ENCODE data around the gene ARHGAP26. TPM values are rescaled to one million over a fixed set of nuclear protein-coding genes. Genes with fewer than 3 reads are reported as not detected.

The ARHGAP26 gene
- total RNA-seq, 4 donors from 2014 or later: 22.3 to 40.7 (median 28.2) TPM

- no peak for TF ChIP-seq CTCF (IDR thresholded peaks at IDR 0.05)
- no peak for TF ChIP-seq POLR2AphosphoS5 (IDR thresholded peaks at IDR 0.05)
- TF ChIP-seq EP300 (IDR thresholded peaks at IDR 0.05): no peak
- no peak for TF ChIP-seq POLR2A (IDR thresholded peaks at IDR 0.05; ENCODE audit: low read depth)
- Histone ChIP-seq H3K27me3 (no peaks in the 10 kb centered on the region), H3K9me3 (no peaks in the 10 kb centered on the region), H3K4me1 (peaks cover 51 to 58% (median 55%) of the 10 kb centered on the region in 4 donors), H3K27ac (replicated peaks in 1 of 4) (peak overlapping the region in 1 of 4 donors; percentile 23), H3K4me3 (no peak overlapping the region), H3K36me3 (peaks cover 0 to 23% (median 11%) of the 10 kb centered on the region in 4 donors)
- WGBS: 98% methylated on average over 7 of the region's 7 CpGs
- no peak for DNase-seq (ENCODE audit: extremely low spot score)
- intact Hi-C loops (cut with DNase I): no loop called here
These were observed 295.9 kb downstream of the ARHGAP26 start for GRCh38 chr5:143065996-143066522.

- TF ChIP-seq EP300 (IDR thresholded peaks at IDR 0.05): no peak
- no peak for TF ChIP-seq POLR2AphosphoS5 (IDR thresholded peaks at IDR 0.05)
- TF ChIP-seq CTCF (IDR thresholded peaks at IDR 0.05): no peak
- no peak for TF ChIP-seq POLR2A (IDR thresholded peaks at IDR 0.05; ENCODE audit: low read depth)
- H3K27me3 ChIP-seq: no peaks in the 10 kb centered on the region
These were observed 296.5 kb downstream of the ARHGAP26 start for GRCh38 chr5:143066556-143067281.

GRCh38 chr5:143068712-143069111, 298.5 kb downstream of the ARHGAP26 start:
- TF ChIP-seq CTCF (IDR thresholded peaks at IDR 0.05) (no peak), POLR2A (IDR thresholded peaks at IDR 0.05; ENCODE audit: low read depth) (no peak), POLR2AphosphoS5 (IDR thresholded peaks at IDR 0.05) (no peak), EP300 (IDR thresholded peaks at IDR 0.05) (no peak)
- no peak overlapping the region for H3K4me3 ChIP-seq
- H3K27ac ChIP-seq (replicated peaks in 1 of 4): no peak overlapping the region
- H3K9me3 ChIP-seq: peaks cover 0 to 5% (median 0%) of the 10 kb centered on the region in 4 donors
- intact Hi-C loops (cut with DNase I): no loop called here
- peaks cover 0 to 23% (median 11%) of the 10 kb centered on the region in 4 donors for H3K36me3 ChIP-seq
- DNase-seq (ENCODE audit: extremely low spot score): no peak
- H3K4me1 ChIP-seq: peaks cover 29 to 35% (median 34%) of the 10 kb centered on the region in 4 donors
- H3K27me3 ChIP-seq: no peaks in the 10 kb centered on the region

More at GRCh38 chr5:143066556-143067281, 296.5 kb downstream of the ARHGAP26 start:
- no peak for DNase-seq (ENCODE audit: extremely low spot score)
- intact Hi-C loops (cut with DNase I): no loop called here
- Histone ChIP-seq H3K4me3 (no peak overlapping the region), H3K36me3 (peaks cover 0 to 23% (median 11%) of the 10 kb centered on the region in 4 donors), H3K9me3 (no peaks in the 10 kb centered on the region), H3K4me1 (peaks cover 48 to 51% (median 49%) of the 10 kb centered on the region in 4 donors), H3K27ac (replicated peaks in 1 of 4) (peak overlapping the region in 1 of 4 donors; percentile 23)
- WGBS: 83% methylated on average over 8 of the region's 8 CpGs

GRCh38 chr5:143071927-143072326, 301.8 kb downstream of the ARHGAP26 start:
- peaks cover 0 to 23% (median 11%) of the 10 kb centered on the region in 4 donors for H3K36me3 ChIP-seq
- H3K4me1 ChIP-seq: peaks cover 6 to 15% (median 11%) of the 10 kb centered on the region in 4 donors
- no peak overlapping the region for H3K4me3 ChIP-seq
- intact Hi-C loops (cut with DNase I): no loop called here
- TF ChIP-seq EP300 (IDR thresholded peaks at IDR 0.05): no peak
- no peaks in the 10 kb centered on the region for H3K27me3 ChIP-seq
- no peak for DNase-seq (ENCODE audit: extremely low spot score)
- peaks cover 0 to 5% (median 0%) of the 10 kb centered on the region in 4 donors for H3K9me3 ChIP-seq
- H3K27ac ChIP-seq (replicated peaks in 1 of 4): no peak overlapping the region

GRCh38 chr5:143072734-143073133, 302.6 kb downstream of the ARHGAP26 start:
- intact Hi-C loops (cut with DNase I): no loop called here
- H3K36me3 ChIP-seq: peaks cover 0 to 23% (median 11%) of the 10 kb centered on the region in 4 donors
- H3K9me3 ChIP-seq: peaks cover 0 to 5% (median 0%) of the 10 kb centered on the region in 4 donors
- TF ChIP-seq CTCF (IDR thresholded peaks at IDR 0.05) (no peak), POLR2AphosphoS5 (IDR thresholded peaks at IDR 0.05) (no peak), EP300 (IDR thresholded peaks at IDR 0.05) (no peak)
- peaks cover 0 to 17% (median 9%) of the 10 kb centered on the region in 4 donors for H3K4me1 ChIP-seq
- H3K4me3 ChIP-seq: no peak overlapping the region
- no peaks in the 10 kb centered on the region for H3K27me3 ChIP-seq
- H3K27ac ChIP-seq (replicated peaks in 1 of 4): no peak overlapping the region
- no peak for DNase-seq (ENCODE audit: extremely low spot score)
